GM19023 (cell line): ENCODE results near the gene MYH9.

ENCODE experiments used
- ATAC-seq: cut with Tn5 transposase; IDR thresholded peaks from one replicate; pipeline ENCODE4 v1.9.1; 2021; ENCODE audit warnings: mild to moderate bottlenecking, moderate library complexity; ENCODE audit not compliant: unreplicated experiment

MYH9 gene

GRCh38 chr22:36319595-36320497 lies 67.9 kb downstream of the MYH9 start:
- ATAC-seq = no peak

GRCh38 chr22:36318442-36318841 lies 69.3 kb downstream of the MYH9 start:
- ATAC-seq = no peak

- ATAC-seq = no peak
Measured at GRCh38 chr22:36317658-36318271, 70.0 kb downstream of the MYH9 start.

GRCh38 chr22:36316419-36316818 lies 71.3 kb downstream of the MYH9 start:
- ATAC-seq = no peak

GRCh38 chr22:36315325-36315724 lies 72.4 kb downstream of the MYH9 start:
- ATAC-seq = no peak

- ATAC-seq = no peak
Measured at GRCh38 chr22:36311386-36312085, 76.2 kb downstream of the MYH9 start.

GRCh38 chr22:36308880-36309279 lies 78.9 kb downstream of the MYH9 start:
- ATAC-seq = no peak

- no peak for ATAC-seq
Measured at GRCh38 chr22:36306227-36306626, 81.5 kb downstream of the MYH9 start.

- no peak for ATAC-seq
Measured at GRCh38 chr22:36305813-36306212, 82.0 kb downstream of the MYH9 start.

- no peak for ATAC-seq
Measured at GRCh38 chr22:36304429-36304828, 83.3 kb downstream of the MYH9 start.

GRCh38 chr22:36303874-36304273 lies 83.9 kb downstream of the MYH9 start:
- no peak for ATAC-seq

- no peak for ATAC-seq
Measured at GRCh38 chr22:36303115-36303467, 84.7 kb downstream of the MYH9 start.

- ATAC-seq = no peak
Measured at GRCh38 chr22:36302439-36303114, 85.2 kb downstream of the MYH9 start.

GRCh38 chr22:36301851-36302250 lies 85.9 kb downstream of the MYH9 start:
- ATAC-seq = no peak

GRCh38 chr22:36301384-36301828 lies 86.4 kb downstream of the MYH9 start:
- ATAC-seq = peak; percentile 54

GRCh38 chr22:36300396-36301212 lies 87.2 kb downstream of the MYH9 start:
- ATAC-seq = no peak

GRCh38 chr22:36299911-36300310 lies 87.9 kb downstream of the MYH9 start:
- ATAC-seq = no peak

- ATAC-seq = no peak
Measured at GRCh38 chr22:36299295-36299694, 88.5 kb downstream of the MYH9 start.

GRCh38 chr22:36298601-36299000 lies 89.2 kb downstream of the MYH9 start:
- no peak for ATAC-seq

- no peak for ATAC-seq
Measured at GRCh38 chr22:36298118-36298517, 89.6 kb downstream of the MYH9 start.
